Natural killer cell (primary cell): ENCODE results near the gene HCRTR1. TPM values are rescaled to one million over a fixed set of nuclear protein-coding genes. Genes with fewer than 3 reads are reported as not detected.

ENCODE experiments used
- ATAC-seq, 3 donors: fragments of 150-1000 bp in 2 of 3; fragments of 200-7000 bp in 1 of 3; cut with Tn5 transposase; 1 replicate in 1 of 3; 2 replicates in 2 of 3; pipeline ENCODE4 v1.10.0; 2021; ENCODE audit warnings: mild to moderate bottlenecking in 2 of 3, moderate library complexity in 2 of 3
- DNase-seq, 2 donors: peaks; one replicate each; pipeline versions ENCODE4 v3.0.0 to v3.0.0-alpha.2; 2013 to 2021; ENCODE audit warnings: mixed read lengths in 1 of 2
- H3K27ac ChIP-seq: one replicate; pipeline ENCODE4 v1.5.1; 2013; ENCODE audit warnings: mild to moderate bottlenecking, low read length
- H3K27me3 ChIP-seq: one replicate; pipeline ENCODE4 v1.6.1; 2013; ENCODE audit warnings: low read length; ENCODE audit not compliant: control insufficient read depth, insufficient read depth
- H3K36me3 ChIP-seq: one replicate; pipeline ENCODE4 v1.6.1; 2013; ENCODE audit warnings: low read length; ENCODE audit not compliant: control insufficient read depth, insufficient read depth
- H3K4me1 ChIP-seq: one replicate; pipeline ENCODE4 v1.6.1; 2013; ENCODE audit warnings: low read length; ENCODE audit not compliant: control insufficient read depth, insufficient read depth
- H3K4me3 ChIP-seq: one replicate; pipeline ENCODE4 v1.5.1; 2013; ENCODE audit warnings: low read length
- H3K9me3 ChIP-seq: one replicate; pipeline ENCODE4 v1.6.1; 2013; ENCODE audit warnings: low read length; ENCODE audit not compliant: control insufficient read depth, insufficient read depth
- H3K27ac Mint-ChIP-seq, 2 donors: one replicate each; pipeline ENCODE4 v1.8.0; 2022; ENCODE audit warnings: mild to moderate bottlenecking in 2 of 2, mixed read lengths in 2 of 2, moderate library complexity in 1 of 2
- H3K27me3 Mint-ChIP-seq, 2 donors: one replicate each; pipeline ENCODE4 v1.8.0; 2022; ENCODE audit warnings: low read depth in 2 of 2, mixed read lengths in 2 of 2
- H3K36me3 Mint-ChIP-seq: one replicate; pipeline ENCODE4 v1.8.0; 2022; ENCODE audit warnings: mixed read lengths
- H3K4me1 Mint-ChIP-seq, 2 donors: one replicate each; pipeline ENCODE4 v1.8.0; 2022; ENCODE audit warnings: mixed read lengths in 2 of 2
- H3K4me3 Mint-ChIP-seq: one replicate; pipeline ENCODE4 v1.8.0; 2022; ENCODE audit warnings: mild to moderate bottlenecking, moderate library complexity, mixed read lengths
- H3K9me3 Mint-ChIP-seq, 2 donors: one replicate each; pipeline ENCODE4 v1.8.0; 2022; ENCODE audit warnings: mixed read lengths in 2 of 2
- WGBS: methylation state at CpG from one replicate; pipeline ENCODE4 v1.1.7; 2013; ENCODE audit warnings: missing lambda C conversion rate; ENCODE audit not compliant: insufficient coverage; 5-methylcytosine and 5-hydroxymethylcytosine counted together
- intact Hi-C: fragments of 100-400 bp; cut with micrococcal nuclease; formaldehyde crosslinking; loops from one replicate; pipeline ENCODE4 v1.14.2; 2022
- total RNA-seq, 4 donors: library from RNA; stranded (reverse); fragments of 120-200 nt in 1 of 4; gene quantifications; one replicate each; pipeline versions ENCODE4 v1.2.3 to v1.2.4, GENCODE V29; 2013 to 2022
- TF ChIP-seq, protein P1 (sequence below): fragments of 200-600 bp; IDR thresholded peaks from one replicate; pipeline ENCODE4 v1.8.0; 2022; ENCODE audit warnings: antibody characterized with exemption

HCRTR1 gene
- total RNA-seq, 3 donors from 2014 or later (not counting 1 experiment from before 2014, with no cell fraction given) = not detected

- intact Hi-C loops = no loop called here
- no peaks in the 10 kb centered on the region for H3K36me3 Mint-ChIP-seq
- no peaks in the 10 kb centered on the region for H3K9me3 Mint-ChIP-seq
- DNase-seq (peak in 1 of 2 donors; percentile 1), ATAC-seq (no peak)
- Histone ChIP-seq H3K36me3 (no peaks in the 10 kb centered on the region), H3K9me3 (no peaks in the 10 kb centered on the region), H3K4me3 (no peak overlapping the region), H3K4me1 (peaks cover 9% of the 10 kb centered on the region), H3K27me3 (peaks cover 21% of the 10 kb centered on the region), H3K27ac (no peak overlapping the region)
- peaks cover 12 to 13% of the 10 kb centered on the region in 2 donors for H3K4me1 Mint-ChIP-seq
- peaks cover 11 to 22% of the 10 kb centered on the region in 2 donors for H3K27me3 Mint-ChIP-seq
- no peak overlapping the region for H3K27ac Mint-ChIP-seq
- H3K4me3 Mint-ChIP-seq = no peak overlapping the region
- WGBS = 91% methylated on average over 5 of the region's 5 CpGs
- TF ChIP-seq, protein P1, sequence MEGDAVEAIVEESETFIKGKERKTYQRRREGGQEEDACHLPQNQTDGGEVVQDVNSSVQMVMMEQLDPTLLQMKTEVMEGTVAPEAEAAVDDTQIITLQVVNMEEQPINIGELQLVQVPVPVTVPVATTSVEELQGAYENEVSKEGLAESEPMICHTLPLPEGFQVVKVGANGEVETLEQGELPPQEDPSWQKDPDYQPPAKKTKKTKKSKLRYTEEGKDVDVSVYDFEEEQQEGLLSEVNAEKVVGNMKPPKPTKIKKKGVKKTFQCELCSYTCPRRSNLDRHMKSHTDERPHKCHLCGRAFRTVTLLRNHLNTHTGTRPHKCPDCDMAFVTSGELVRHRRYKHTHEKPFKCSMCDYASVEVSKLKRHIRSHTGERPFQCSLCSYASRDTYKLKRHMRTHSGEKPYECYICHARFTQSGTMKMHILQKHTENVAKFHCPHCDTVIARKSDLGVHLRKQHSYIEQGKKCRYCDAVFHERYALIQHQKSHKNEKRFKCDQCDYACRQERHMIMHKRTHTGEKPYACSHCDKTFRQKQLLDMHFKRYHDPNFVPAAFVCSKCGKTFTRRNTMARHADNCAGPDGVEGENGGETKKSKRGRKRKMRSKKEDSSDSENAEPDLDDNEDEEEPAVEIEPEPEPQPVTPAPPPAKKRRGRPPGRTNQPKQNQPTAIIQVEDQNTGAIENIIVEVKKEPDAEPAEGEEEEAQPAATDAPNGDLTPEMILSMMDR = no peak
Measured at GRCh38 chr1:31621498-31621820, 4.0 kb downstream of the HCRTR1 start.

DNA sequence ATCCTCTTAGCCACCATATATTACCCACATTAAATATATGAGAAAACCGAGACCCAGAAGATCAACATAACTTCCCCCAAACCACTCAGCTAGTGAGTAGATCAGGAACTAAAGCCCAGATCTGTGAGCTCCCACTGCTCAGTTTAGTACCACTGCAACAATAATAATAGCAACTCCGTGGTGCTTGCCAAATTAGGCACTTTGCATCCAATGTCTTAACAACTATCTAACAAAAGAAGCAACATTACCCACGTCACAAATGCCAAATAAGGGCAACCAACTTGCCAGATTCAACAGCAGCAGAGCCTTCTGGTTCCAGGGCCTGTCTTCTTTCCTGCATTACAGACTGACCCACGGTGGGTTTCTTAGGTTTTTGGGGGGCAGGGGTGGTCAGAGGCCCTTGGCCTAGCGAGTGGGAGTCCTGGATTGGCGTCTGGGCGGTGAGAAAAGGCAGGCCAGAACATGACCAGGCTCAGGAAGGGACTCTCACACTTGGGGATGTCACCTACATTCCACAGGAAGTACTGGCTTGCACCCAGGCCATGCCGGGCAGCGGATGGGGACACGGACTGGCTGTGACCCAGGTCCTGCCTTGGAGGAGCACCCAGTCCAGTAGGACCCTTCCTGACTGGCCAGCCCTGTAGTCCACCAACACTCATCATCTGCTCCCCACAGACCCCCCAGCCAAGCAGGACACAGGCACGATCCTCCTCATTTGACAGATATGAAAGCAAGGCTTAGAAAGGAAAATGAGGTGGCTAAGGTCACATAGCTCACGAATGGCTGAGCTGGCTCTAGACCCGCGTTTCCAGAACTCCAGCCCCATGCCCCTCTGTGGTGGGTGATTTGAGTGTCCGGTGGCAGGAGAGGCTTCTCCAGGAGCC, 4.6 kb downstream of the HCRTR1 start:
- no peaks in the 10 kb centered on the region for H3K36me3 Mint-ChIP-seq
- H3K9me3 Mint-ChIP-seq = no peaks in the 10 kb centered on the region
- TF ChIP-seq, protein P1 = no peak
- H3K27ac Mint-ChIP-seq = no peak overlapping the region
- peaks cover 4% of the 10 kb centered on the region for H3K36me3 ChIP-seq
- H3K9me3 ChIP-seq = no peaks in the 10 kb centered on the region
- no peak overlapping the region for H3K4me3 Mint-ChIP-seq
- peaks cover 11% of the 10 kb centered on the region in 2 donors for H3K4me1 Mint-ChIP-seq
- DNase-seq = peak in 1 of 2 donors; percentile 1
- peaks cover 15% of the 10 kb centered on the region for H3K27me3 ChIP-seq
- WGBS = 76% methylated on average over 15 of the region's 15 CpGs
- H3K27me3 Mint-ChIP-seq = peaks cover 4 to 16% of the 10 kb centered on the region in 2 donors
- H3K4me1 ChIP-seq = peaks cover 9% of the 10 kb centered on the region
- intact Hi-C loops = no loop called here
- no peak overlapping the region for H3K27ac ChIP-seq
- no peak for ATAC-seq
- H3K4me3 ChIP-seq = no peak overlapping the region

DNA sequence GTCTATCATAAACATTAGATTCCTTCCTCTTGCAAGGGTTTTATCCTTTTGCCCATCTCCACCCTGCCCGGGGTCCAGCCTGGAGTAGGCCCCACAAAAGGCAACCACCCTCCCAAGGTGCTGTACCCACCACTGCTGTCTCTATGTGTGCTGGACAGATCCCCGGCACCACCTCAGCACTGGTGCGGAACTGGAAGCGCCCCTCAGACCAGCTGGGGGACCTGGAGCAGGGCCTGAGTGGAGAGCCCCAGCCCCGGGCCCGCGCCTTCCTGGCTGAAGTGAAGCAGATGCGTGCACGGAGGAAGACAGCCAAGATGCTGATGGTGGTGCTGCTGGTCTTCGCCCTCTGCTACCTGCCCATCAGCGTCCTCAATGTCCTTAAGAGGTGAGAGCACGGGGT, 5.9 kb downstream of the HCRTR1 start:
- H3K27me3 ChIP-seq = peaks cover 8% of the 10 kb centered on the region
- no peaks in the 10 kb centered on the region for H3K9me3 ChIP-seq
- ATAC-seq = no peak
- H3K27ac ChIP-seq = no peak overlapping the region
- no peak overlapping the region for H3K27ac Mint-ChIP-seq
- H3K4me3 ChIP-seq = no peak overlapping the region
- DNase-seq = no peak
- H3K36me3 ChIP-seq = peaks cover 12% of the 10 kb centered on the region
- no peak overlapping the region for H3K4me3 Mint-ChIP-seq
- intact Hi-C loops = no loop called here
- TF ChIP-seq, protein P1 = no peak
- 99% methylated on average over 11 of the region's 12 CpGs for WGBS
- no peaks in the 10 kb centered on the region for H3K36me3 Mint-ChIP-seq
- peaks cover under 1% of the 10 kb centered on the region for H3K4me1 ChIP-seq
- peaks cover 0 to 12% of the 10 kb centered on the region in 2 donors for H3K27me3 Mint-ChIP-seq
- peaks cover 7 to 8% of the 10 kb centered on the region in 2 donors for H3K4me1 Mint-ChIP-seq
- H3K9me3 Mint-ChIP-seq = no peaks in the 10 kb centered on the region
